Lower leg skin (tissue), 3 donors: Measurements from ENCODE around the gene SPCS2.

Source experiments
- POLR2A ChIP-seq, 2 donors: fragments of 450-650 bp; IDR thresholded peaks; one replicate each; pipeline ENCODE4 v1.6.1; 2016 to 2017; ENCODE audit warnings: antibody characterized with exemption in 2 of 2, mild to moderate bottlenecking in 1 of 2, moderate library complexity in 1 of 2
- TF ChIP-seq, protein P1 (sequence below), 3 donors: fragments of 450-650 bp; IDR thresholded peaks; one replicate each; pipeline ENCODE4 v1.5.1; 2016; ENCODE audit warnings: antibody characterized with exemption in 3 of 3, mild to moderate bottlenecking in 3 of 3, moderate library complexity in 2 of 3

DNA sequence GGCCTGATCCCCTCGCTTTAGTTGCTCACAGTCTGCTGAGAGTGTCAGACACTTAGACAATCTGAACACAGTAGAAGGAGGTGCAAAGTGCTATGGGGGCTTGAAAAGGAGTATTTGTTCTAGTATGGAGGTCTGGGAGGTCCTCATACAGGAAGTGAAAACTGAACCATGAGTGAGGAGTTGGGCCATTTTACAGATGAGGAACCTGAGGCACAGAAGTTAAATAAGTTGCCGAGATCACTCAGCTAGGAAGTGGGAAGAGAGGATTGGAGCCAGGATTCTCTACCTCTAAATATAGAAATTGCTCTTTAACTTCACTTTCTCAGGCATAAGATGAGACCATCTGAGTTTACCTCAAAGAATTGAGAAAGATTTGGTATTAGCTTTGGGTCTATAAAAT, 35.7 kb downstream of the SPCS2 start:
- no peak for TF ChIP-seq POLR2A (IDR thresholded peaks at IDR 0.05)
- TF ChIP-seq, protein P1, sequence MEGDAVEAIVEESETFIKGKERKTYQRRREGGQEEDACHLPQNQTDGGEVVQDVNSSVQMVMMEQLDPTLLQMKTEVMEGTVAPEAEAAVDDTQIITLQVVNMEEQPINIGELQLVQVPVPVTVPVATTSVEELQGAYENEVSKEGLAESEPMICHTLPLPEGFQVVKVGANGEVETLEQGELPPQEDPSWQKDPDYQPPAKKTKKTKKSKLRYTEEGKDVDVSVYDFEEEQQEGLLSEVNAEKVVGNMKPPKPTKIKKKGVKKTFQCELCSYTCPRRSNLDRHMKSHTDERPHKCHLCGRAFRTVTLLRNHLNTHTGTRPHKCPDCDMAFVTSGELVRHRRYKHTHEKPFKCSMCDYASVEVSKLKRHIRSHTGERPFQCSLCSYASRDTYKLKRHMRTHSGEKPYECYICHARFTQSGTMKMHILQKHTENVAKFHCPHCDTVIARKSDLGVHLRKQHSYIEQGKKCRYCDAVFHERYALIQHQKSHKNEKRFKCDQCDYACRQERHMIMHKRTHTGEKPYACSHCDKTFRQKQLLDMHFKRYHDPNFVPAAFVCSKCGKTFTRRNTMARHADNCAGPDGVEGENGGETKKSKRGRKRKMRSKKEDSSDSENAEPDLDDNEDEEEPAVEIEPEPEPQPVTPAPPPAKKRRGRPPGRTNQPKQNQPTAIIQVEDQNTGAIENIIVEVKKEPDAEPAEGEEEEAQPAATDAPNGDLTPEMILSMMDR (IDR thresholded peaks at IDR 0.05): no peak
